C4-2B (cell line): ENCODE measurements around the gene C6orf89.

Experiments used
- ZFX ChIP-seq: fragments of 450-650 bp; IDR thresholded peaks from 2 replicates; pipeline ENCODE4 v1.6.1; 2017
- TF ChIP-seq, protein P1 (sequence below): fragments of 450-650 bp; conservative IDR thresholded peaks from 2 replicates; pipeline ENCODE4 v1.5.1; 2017; ENCODE audit warnings: mild to moderate bottlenecking

DNA sequence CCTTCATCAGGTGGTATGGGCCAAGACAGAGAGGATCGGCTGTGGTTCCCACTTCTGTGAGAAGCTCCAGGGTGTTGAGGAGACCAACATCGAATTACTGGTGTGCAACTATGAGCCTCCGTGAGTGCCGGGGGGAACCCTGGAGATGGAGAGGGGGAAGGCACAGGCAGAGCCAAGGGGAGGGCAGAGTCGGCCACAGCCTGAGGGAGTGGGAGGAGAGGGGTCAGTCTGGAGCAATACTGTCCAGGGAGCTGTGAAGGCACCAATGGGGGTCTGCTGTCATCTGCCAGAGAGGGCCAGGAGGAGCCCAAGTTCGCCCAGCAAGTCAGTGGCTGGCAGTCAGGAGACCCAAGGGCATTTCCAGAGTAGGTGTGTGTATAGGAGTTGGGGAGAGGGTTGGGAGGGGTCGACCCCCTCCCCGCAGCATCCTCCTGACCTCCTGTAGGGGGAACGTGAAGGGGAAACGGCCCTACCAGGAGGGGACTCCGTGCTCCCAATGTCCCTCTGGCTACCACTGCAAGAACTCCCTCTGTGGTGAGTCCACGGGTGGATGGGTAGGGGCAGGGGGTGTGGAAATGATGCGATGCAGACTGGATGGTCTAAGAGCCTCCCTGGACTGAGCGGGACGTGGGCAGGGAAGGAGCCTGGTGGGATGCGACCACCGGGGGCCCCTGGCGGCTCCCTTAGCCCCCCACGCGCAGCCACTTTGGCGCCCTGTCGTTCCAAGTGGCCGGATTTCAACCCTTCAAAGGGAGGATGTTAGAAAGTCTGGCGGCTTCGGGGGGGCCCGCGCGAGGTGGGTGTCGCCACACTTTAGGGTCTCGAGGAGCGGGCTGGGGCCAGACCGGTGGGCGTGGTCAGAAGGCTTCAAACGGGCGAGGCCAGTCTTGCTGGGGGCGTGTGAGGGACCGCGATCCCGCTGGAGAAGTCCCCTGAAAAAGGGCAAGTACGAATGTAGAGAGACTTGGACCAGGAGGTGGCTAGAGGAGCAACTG, 76.0 kb downstream of the C6orf89 start:
- TF ChIP-seq, protein P1, sequence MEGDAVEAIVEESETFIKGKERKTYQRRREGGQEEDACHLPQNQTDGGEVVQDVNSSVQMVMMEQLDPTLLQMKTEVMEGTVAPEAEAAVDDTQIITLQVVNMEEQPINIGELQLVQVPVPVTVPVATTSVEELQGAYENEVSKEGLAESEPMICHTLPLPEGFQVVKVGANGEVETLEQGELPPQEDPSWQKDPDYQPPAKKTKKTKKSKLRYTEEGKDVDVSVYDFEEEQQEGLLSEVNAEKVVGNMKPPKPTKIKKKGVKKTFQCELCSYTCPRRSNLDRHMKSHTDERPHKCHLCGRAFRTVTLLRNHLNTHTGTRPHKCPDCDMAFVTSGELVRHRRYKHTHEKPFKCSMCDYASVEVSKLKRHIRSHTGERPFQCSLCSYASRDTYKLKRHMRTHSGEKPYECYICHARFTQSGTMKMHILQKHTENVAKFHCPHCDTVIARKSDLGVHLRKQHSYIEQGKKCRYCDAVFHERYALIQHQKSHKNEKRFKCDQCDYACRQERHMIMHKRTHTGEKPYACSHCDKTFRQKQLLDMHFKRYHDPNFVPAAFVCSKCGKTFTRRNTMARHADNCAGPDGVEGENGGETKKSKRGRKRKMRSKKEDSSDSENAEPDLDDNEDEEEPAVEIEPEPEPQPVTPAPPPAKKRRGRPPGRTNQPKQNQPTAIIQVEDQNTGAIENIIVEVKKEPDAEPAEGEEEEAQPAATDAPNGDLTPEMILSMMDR: no peak
- TF ChIP-seq ZFX: no peak
